GM21367 (cell line): ENCODE data around the gene NUP85.
"Not testable (repeated sequence)": the region's sequence is repeated elsewhere in the genome, so short reads cannot be mapped to it uniquely, and the experiment has no call there.

ENCODE experiments used
- ATAC-seq: cut with Tn5 transposase; IDR thresholded peaks from one replicate; pipeline ENCODE4 v1.9.1; 2021; ENCODE audit not compliant: unreplicated experiment

The NUP85 gene

GRCh38 chr17:75266316-75267152 lies 61.1 kb downstream of the NUP85 start:
- no peak for ATAC-seq

- no peak for ATAC-seq
These were observed 61.6 kb downstream of the NUP85 start for GRCh38 chr17:75267153-75267410.

- ATAC-seq: no peak
These were observed 62.1 kb downstream of the NUP85 start for GRCh38 chr17:75267411-75268232.

GRCh38 chr17:75269844-75270217 lies 64.4 kb downstream of the NUP85 start:
- ATAC-seq: no peak

GRCh38 chr17:75270218-75270965 lies 64.9 kb downstream of the NUP85 start:
- ATAC-seq: peak; percentile 27

- ATAC-seq: no peak
These were observed 65.4 kb downstream of the NUP85 start, which contains the start of gene MIF4GD for GRCh38 chr17:75270966-75271232. Gene MIF4GD, minus strand, starts transcription at chr17:75271231. Its CDS starts 1,036 bp downstream, at chr17:75270195.

- peak; percentile 50 for ATAC-seq
These were observed 65.9 kb downstream of the NUP85 start for GRCh38 chr17:75271233-75271954.

GRCh38 chr17:75271955-75272847 lies 66.7 kb downstream of the NUP85 start:
- ATAC-seq: no peak

GRCh38 chr17:75272848-75273184 lies 67.3 kb downstream of the NUP85 start:
- no peak for ATAC-seq

GRCh38 chr17:75273977-75274708 lies 68.7 kb downstream of the NUP85 start:
- ATAC-seq: no peak

GRCh38 chr17:75277664-75278071 lies 72.2 kb downstream of the NUP85 start:
- no peak for ATAC-seq

- not testable (repeated sequence) for ATAC-seq
These were observed 74.7 kb downstream of the NUP85 start for GRCh38 chr17:75280189-75280588.

GRCh38 chr17:75285123-75285522 lies 79.6 kb downstream of the NUP85 start:
- ATAC-seq: no peak
